Activated naive CD8-positive, alpha-beta T cell treated with anti-CD3 and anti-CD28 coated beads, Interleukin-2, amount 50 U/mL, for 16 hours (primary cell): ENCODE measurements around the gene DHDH.

Source experiments
- DNase-seq: peaks from one replicate; pipeline ENCODE4 v3.0.0-alpha.2; 2020; ENCODE audit warnings: low read depth, low spot score

Gene DHDH

DNA sequence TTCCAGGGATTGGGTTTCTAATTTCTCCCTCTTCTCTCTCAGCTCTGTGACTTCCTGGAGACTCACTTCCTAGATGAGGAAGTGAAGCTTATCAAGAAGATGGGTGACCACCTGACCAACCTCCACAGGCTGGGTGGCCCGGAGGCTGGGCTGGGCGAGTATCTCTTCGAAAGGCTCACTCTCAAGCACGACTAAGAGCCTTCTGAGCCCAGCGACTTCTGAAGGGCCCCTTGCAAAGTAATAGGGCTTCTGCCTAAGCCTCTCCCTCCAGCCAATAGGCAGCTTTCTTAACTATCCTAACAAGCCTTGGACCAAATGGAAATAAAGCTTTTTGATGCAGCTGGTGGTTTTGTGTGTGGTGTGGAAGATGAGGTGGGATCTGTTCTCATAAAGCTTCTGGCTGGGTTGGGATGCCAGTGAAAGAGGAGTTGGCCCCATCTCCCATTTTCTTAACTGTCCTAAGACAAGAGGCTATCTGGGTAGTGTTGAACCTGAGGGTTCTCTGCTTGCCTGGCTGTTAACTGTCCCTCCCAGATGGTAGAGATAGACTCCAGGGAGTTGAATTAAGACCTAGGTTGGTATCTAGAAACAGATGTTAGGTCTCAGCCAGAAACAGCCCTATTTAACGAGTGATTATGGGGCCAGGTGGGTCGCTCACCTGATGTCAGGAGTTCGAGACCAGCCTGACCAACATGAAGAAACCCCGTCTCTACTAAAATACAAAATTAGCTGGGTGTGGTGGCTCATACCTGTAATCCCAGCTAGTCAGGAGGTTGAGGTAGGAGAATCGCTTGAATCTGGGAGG lies 33.2 kb downstream of the DHDH start:
- DNase-seq, result no peak

DNA sequence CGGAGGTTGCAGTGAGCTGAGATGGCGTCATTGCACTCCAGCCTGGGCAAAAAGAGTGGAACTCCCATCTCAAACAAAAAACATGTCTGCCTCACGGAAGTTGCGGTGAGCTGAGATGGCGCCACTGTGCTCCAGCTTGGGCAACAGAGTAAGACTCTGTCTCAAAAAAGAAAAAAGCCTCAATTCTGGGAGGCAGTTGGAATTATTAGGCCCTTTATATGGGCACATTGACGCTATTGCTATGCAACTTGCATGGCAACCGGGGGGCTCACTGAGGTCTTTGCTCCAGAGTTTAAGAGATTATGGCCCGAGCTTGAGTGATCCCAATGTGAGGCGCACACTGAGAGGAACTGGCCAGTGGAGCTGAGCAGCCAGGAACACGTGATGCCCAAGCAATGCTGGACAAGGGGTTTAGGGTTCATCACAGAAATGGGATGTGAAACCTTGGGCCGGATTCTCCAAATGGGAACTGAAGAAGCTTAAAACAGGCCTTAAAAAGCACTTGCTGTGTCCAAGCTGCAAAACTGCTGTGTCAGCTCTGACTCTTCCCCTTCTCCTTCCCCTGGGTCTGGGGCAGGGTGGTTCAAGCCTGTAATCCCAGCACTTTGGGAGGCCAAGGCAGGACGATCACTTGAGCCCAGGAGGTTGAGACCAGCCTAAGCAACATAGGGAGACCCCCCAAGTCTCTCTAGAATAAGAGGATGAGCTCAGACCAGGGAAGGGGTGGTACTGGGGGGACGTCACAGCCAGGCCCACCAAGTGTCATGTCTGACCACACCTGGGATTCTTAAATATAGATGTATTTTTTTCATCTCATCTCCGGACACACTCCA lies 34.1 kb downstream of the DHDH start:
- DNase-seq, result no peak

DNA sequence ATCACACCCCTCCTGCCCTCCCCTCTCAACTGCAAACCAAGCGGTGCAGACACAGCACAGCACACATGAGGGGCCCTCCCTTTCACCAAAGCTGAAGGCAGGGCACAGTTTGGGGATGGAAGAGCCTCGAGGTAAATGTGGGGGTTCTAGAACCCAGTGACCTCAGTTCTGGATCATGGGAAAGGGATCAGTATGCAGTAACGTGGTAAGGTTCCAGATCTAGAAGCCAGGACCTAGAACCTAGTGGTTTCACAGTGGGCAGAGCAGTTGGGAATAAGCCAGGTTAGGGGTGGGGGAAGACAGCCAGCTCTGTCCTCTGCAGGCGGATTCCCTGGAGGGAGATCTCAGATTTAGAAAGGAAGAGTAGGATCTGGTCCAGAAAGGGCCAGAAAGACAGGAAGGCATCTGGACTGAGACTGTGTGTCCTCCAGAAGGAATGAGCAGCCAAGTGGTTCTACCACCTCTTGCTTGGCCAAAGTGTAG lies 34.7 kb downstream of the DHDH start:
- no peak for DNase-seq

DNA sequence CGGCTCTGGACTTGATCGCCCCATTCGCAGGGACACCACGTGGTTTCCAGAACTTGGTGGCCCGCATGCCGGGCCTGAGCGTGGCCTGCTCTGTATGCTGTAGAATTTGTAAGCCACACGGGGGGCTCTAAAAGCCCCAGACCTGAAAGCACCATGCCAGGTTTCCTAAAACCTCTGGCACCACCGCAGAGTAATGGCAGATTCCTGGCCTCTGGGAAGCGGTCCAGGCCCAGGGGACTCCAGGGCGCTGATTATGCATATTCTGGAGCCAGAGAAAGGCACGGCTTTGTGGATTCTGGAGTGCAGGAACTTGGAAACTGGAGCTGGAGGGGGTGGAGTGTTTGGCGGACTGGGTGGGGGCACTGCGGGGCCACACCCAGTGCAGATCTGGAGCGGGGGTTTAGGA lies 35.3 kb downstream of the DHDH start:
- no peak for DNase-seq

DNA sequence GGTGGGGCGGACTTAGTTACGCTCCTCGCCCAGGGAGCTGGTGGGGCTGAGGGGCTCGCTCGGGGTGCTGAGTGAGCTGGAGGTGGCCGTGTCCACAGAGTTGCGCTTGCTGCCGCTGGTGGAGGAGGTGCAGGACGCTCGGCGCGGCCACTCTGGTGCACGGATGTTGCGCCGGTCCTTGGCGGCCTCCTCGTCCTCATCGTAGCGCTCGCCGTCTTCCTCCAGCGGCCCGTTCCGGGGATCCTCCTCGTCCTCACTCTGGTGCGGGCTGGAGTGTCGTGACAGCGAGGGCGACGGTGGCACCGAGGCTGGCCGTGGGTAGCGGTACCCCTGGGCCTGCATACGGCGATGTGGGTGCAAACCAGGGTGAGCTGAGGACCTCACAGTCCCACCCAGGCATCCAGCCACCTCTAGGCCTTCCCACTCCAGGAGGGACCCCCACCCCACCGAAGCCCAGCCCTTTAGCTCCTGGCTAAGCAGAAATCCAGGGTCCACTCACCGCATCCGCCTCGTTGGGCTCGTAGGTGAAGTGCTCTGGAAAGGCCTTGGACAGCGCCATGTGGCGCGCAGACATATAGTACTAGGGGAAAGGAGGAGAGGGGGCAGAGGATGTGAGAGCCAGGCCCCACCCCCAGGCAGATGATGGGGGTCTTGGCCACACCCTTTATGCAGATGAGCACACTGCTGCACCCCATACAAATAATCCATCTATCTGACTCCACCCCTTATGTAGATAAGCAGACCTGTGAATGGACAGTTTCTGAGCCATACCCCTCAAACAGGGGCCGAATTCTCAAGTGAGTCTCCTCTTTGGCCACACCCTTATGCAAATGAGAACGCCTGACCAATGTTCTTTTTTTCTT lies 36.0 kb downstream of the DHDH start:
- no peak for DNase-seq

DNA sequence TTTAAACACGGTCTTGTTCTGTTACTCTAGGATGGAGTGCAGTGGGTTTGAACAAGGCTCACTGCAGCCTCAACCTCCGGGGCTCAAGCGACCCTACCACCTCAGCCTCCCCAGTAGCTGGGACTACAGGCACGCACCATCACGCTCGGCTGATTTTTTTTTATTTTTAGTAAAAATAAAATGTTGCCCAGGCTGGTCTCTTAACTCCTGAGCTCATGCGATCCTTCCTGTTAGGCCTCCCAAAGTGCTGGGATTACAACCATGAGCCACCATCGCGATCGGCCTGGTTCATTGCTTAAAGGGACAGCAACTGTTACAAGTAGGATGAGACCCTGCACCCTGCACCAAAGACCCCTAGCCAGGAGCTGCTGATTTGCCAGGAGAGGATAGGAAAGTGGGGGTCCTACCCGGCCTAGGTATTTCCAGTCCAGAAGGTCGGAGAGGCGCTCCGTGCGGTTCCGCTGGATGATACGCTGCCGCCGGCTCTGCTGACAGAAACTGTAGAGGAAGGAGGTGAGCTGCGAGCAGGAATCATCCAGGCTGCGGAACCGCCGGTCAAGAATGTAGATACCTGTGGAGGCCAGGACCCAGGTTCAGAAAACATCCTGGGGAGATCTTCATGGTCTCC lies 36.8 kb downstream of the DHDH start:
- no peak for DNase-seq

DNA sequence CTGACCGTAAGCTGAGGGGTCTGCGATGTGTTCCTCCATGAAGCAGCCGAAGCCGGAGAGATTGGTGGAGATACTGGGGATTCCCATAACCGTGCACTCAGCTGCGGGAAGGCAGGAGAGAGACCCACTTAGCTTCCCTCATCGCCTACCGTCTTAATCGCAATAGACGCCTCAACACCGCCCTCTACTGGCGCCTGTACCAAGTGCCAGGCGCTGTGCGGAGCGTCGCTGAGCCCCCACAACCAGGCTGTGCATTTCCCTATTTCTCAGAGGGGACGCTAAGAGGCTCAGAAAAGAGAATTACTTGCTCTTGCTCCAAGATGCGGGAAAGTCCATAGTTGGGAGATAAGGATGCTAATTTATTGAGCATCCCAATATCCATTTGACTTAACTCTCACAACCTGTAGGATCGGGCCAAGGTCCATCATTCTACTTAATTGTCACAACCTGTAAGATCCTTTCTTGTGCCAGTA lies 37.5 kb downstream of the DHDH start:
- peak; percentile 68 for DNase-seq

DNA sequence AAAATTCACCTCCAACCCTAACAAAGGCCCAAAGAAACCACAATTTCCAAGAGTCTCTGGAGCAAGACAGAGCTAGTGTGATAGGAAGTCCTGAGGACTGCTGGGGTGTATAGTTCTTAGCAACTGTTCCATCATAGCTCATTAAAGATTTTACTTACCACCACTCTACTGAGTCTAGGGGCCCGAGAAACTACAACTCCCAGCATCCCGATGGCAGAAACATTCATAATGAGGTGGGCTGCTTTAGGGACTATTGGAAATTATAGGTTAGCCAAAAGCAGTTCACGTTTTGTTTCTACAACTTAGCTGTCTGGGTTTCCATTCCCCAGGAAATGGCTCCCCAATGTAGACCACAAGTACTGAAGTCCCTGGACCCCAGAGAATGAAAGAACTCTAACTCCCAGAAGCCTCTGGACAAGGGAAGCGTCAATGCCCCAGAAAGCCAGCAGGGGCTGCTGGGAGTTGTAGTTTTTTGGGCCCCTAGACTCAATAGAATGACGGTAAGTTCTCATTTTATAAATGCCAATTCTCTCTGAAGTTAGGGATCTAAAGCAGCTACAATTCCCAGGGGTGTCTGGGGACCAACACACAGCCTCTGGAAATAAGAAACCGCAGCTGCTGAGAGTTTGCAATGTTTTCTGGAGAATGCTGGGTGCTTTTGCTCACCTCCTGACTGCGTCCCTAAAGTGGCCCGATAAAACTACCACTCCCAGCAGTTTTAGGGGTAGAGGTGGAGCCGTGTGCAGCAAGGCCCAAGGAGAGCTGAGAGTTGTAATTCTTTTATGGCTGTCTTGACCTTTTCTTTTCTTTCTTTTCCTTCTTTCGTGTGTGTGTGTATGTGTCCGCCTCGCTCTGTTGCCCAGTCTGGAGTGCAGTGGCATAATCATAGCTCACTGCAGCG lies 42.7 kb downstream of the DHDH start:
- no peak for DNase-seq

DNA sequence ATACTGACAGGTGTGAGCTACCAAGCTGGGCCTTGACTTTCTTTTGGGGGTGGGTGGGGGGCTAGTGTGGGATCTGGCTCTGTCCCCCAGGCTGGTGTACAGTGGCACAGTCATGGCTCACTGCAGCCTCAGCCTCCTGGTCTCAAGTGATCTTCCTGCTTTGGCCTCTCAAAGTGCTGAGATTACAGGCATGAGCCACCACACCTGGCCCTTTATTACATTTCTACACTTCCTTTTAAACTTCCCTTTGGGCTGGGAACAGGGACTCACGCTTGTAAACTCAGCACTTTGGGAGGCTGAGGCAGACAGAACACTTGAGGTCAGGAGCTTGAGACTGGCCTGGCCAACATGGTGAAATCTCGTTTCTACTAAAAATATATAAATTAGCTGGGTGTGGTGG lies 43.6 kb downstream of the DHDH start:
- DNase-seq, result no peak

DNA sequence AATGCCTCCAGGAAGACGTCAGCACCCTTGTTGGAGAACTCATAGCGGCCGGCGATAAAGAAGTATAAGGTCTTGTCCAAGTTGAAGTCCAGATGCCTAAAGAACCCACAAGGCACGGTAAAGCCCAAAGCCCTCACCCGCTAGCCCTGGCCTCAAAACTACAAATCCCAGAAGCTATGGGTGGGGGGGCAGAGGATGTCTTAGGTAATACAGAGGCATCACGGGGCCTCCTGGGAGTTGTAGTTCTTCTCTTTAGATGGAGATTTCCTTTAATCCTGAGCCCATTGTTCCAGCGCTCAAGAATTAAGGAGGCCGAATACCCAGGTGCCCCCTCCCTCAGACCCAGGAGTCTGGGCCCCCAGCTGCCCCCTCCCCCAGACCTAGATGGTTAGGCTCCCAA lies 48.8 kb downstream of the DHDH start:
- no peak for DNase-seq

DNA sequence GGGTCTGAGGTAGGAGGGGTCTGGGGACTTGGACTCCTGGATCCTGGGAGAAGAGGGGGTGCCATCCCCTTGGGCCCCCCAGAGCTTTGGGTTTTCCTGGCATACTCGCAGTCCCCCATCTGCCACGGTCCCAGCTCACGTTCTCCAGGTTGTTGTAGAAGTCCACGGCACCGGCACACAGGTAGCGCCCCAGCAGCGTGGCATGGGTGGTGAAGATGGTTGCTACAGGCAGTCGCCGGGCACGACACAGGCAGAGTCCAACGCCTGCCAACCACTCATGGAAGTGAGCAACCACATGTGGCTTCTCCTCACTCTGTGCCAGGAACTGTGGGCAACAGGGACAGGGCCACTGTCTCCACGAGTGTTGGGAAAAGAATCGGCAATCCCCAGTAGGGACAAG lies 52.2 kb downstream of the DHDH start:
- DNase-seq, result no peak

DNA sequence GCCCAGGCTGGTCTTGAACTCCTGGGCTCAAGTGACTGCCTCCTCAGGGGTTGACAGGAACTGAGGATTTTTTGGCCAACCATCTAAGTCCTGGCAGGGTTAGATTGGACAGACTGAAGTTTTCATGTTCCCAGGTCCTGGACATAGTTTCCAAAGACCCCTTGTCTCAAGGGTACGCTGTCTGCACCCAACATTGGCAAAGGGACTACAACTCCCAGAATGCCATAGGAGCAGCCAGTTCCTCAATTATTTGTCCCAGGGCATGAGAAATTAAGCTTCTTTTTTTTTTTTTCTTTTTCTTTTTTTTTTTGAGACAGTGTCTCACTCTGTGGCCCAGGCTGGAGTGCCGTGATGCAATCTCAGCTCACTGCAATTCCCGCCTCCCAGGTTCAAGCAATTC lies 52.7 kb downstream of the DHDH start:
- no peak for DNase-seq

DNA sequence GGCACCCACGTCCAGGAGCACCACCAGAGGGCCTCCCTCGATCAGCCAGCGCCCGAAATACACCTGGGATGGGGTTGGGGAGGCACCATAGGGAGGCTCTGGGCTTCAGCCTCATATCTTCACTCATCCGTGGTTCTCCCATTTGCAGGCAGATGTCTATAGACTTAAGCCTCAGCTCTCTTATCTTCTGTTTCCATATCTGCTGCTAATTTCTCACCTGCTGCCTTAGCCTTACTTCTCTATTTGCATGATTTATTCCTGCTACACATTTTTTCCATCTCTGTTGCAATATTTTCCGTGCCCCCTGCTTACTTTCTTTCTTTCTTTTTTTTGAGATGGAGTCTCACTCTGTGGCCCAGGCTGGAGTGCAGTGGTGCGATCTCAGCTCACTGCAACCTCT lies 53.8 kb downstream of the DHDH start:
- DNase-seq, result no peak

DNA sequence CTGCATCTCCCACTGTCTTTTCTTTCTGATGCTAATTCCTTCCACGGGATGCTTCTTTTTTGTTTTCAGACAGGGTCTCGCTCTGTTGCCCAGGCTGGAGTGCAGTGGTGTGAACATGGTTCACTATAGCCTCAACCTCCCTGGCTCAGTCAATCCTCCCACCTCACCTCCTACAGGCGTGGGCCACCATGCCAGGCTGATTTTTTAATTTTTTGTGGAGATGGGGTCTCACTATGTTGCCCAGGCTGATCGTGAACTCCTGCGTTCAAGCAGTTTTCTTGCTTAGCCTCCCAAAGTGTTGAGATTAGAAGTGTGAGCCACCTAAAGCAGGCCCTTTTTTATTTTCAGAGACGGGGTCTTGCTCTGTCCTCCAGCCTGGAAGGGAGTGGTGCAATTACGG lies 54.8 kb downstream of the DHDH start:
- DNase-seq, result no peak

DNA sequence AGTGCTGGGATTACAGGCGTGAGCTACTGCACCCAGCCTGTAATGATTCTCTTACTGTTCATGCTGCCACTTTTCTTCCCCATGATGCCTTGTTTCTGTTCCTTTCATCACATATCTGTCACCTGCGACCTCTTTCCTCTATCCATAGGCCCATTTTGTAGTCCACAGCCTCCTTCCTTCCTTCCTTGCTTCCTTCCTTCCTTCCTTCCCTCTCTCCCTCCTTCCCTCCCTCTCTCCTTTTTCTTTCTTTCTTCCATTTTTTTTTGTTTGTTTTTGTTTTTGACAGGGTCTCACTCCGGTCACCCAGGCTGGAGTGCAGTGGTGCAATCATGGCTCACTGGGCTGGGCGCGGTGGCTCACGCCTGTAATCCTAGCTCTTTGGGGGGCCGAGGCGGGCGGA lies 55.4 kb downstream of the DHDH start:
- no peak for DNase-seq

DNA sequence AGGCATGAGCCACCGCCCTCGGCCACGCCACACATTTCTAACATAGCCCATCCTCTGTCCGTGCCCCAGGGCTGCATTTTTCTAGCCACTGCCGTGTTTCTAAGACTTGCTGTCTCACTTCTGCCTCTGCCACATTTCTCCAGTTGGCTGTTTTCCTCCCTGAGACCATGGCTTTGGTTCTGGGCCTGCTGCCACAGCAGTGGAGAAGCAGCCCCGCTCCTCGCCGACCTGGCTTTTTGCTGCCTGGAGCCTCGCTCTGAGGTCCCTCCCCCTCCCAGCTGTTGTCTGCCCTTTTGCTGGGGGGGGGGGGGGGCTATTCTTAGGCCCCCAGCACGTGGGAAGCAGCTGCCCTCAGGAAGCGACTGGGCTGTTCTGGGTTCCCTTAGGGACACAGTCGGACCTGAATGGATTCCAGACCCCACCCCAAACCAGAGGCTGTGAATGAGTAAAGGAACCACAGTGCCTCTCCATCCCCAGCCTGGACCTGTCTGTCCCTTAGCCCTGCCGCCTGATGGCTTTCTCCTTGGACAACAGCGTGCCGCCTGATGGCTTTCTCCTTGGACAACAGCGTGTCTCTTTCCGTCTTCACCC lies 56.3 kb downstream of the DHDH start:
- DNase-seq, result no peak

DNA sequence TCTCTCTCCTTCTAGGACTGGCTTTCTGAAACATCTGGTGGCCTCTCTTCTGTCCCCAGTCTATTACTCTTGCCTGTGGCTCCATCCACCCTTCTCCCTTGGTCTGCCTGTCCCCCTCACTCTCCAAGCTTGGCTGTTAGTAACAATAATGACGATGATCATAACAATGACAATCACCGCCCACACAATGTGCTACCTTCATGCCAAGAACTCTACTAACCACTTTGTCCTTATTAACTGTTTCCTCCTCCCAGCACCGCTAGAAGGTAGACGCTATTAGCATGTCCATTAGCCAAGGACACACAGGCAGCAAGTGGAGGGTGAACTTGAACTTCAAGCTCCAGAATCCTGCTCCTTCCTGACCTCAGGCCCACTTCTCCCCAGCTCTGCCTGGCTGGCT lies 56.9 kb downstream of the DHDH start:
- DNase-seq, result no peak

DNA sequence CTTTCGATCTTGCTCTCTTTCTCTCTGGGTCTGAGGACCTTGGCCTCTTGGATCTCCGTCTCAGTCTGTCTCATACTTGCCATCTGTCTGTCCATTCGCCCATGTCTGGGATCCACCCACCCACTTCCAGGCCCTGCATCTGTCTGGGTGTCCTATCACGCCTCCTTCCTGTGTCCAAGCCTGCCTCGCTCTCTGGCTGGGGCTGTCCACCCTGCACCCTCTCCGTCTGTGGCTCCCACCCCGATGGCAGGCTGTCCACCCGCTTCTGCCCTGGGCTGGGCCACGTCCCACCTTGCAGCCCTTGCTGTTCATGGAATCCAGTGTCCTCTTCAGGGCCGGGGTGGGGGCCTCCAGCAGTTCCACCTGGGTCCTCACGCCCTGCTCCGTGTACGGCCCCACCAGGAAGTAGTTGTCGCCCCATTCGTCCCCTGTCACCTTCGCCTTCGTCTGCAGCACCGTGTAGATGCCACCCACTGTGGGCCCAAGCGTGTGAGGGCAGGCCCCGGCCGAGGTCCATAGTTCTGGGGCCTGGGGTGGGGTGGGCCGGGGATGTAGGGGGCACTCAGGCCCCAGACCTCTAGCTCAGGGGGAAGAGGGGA lies 57.6 kb downstream of the DHDH start:
- no peak for DNase-seq

DNA sequence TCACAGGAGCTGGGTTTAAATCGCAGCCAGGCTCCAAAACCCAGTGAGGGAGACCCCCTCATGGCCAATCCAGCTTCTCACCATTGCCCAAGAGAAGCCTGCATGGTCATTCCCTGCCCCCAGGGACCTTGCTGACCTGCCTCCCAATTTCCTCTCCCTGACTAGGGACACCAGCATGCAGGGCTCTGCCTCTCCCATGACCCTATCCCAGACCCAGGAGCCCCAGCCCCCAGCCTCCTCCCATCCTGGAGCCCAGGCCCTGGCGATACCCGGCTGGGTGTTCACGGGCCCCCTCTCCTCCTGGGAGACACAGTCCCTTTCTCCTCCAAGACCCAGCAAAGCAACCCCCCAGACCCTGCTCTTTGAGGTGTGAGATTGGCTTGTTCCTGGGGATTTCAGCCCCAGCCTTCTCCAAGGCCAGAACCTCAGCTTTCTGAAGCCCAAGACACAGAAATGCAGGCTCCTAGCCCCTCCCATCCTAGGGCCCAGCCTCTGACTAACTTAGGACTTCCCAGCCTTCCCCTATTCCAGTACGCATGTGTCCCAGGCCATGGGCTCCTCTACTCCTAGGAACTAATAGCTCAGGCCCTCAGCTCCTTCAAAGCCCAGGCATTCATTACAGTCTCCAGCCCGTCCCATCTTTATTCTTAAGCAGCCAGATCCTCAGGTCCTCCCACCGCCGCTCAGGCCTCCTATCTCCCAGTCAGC lies 58.5 kb downstream of the DHDH start:
- DNase-seq, result no peak
